ENCODE results near the gene RCAN2.

RCAN2 gene

GRCh38 chr6:46526607-46527006 lies 35.4 kb upstream of the RCAN2 start:
- Histone ChIP-seq H3K36me3 (no peaks in the 10 kb centered on the region), H3K4me3 (ENCODE audit: low read depth in 1 of 2, low read length in 1 of 2) (no peak overlapping the region), H3K4me1 (ENCODE audit: control insufficient read depth in 1 of 2, insufficient read depth in 1 of 2, low read depth in 1 of 2, low read length in 1 of 2) (no peaks in the 10 kb centered on the region), H3K27me3 (no peaks in the 10 kb centered on the region), H3K27ac (no peak overlapping the region), H3K9me3 (no peaks in the 10 kb centered on the region)
- TF ChIP-seq, protein P1, sequence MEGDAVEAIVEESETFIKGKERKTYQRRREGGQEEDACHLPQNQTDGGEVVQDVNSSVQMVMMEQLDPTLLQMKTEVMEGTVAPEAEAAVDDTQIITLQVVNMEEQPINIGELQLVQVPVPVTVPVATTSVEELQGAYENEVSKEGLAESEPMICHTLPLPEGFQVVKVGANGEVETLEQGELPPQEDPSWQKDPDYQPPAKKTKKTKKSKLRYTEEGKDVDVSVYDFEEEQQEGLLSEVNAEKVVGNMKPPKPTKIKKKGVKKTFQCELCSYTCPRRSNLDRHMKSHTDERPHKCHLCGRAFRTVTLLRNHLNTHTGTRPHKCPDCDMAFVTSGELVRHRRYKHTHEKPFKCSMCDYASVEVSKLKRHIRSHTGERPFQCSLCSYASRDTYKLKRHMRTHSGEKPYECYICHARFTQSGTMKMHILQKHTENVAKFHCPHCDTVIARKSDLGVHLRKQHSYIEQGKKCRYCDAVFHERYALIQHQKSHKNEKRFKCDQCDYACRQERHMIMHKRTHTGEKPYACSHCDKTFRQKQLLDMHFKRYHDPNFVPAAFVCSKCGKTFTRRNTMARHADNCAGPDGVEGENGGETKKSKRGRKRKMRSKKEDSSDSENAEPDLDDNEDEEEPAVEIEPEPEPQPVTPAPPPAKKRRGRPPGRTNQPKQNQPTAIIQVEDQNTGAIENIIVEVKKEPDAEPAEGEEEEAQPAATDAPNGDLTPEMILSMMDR (IDR thresholded peaks at IDR 0.05): no peak

DNA sequence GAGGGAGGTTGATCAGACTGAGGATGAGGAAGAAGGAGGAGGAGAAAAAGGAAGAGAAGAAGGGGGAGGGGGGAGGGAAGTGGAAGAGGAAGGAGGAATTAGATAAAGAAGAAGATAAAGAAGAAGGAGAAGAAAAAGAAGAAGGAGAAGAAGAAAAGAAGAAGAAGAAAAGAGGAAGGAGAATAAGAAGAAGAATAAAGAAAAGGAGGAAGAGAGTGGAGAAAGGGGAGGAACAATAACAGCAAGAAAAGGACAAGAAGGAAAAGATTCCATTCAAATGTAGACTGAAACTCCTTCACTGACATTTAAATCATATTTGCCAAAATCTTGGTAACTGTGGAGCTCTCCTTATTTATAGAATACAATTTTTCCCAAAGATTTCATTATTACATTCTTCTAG lies 34.3 kb upstream of the RCAN2 start:
- Histone ChIP-seq H3K4me1 (ENCODE audit: control insufficient read depth in 1 of 2, insufficient read depth in 1 of 2, low read depth in 1 of 2, low read length in 1 of 2) (no peaks in the 10 kb centered on the region), H3K27me3 (no peaks in the 10 kb centered on the region), H3K9me3 (no peaks in the 10 kb centered on the region), H3K4me3 (ENCODE audit: low read depth in 1 of 2, low read length in 1 of 2) (no peak overlapping the region), H3K36me3 (no peaks in the 10 kb centered on the region), H3K27ac (no peak overlapping the region)
- TF ChIP-seq, protein P1 (IDR thresholded peaks at IDR 0.05): no peak

GRCh38 chr6:46521464-46521971 lies 30.3 kb upstream of the RCAN2 start:
- no peak overlapping the region for H3K4me3 ChIP-seq (ENCODE audit: low read depth in 1 of 2, low read length in 1 of 2)
- no peaks in the 10 kb centered on the region for H3K4me1 ChIP-seq (ENCODE audit: control insufficient read depth in 1 of 2, insufficient read depth in 1 of 2, low read depth in 1 of 2, low read length in 1 of 2)
- no peaks in the 10 kb centered on the region for H3K9me3 ChIP-seq
- no peak overlapping the region for H3K27ac ChIP-seq
- TF ChIP-seq, protein P1 (IDR thresholded peaks at IDR 0.05): no peak
- H3K27me3 ChIP-seq: no peaks in the 10 kb centered on the region
- no peaks in the 10 kb centered on the region for H3K36me3 ChIP-seq

DNA sequence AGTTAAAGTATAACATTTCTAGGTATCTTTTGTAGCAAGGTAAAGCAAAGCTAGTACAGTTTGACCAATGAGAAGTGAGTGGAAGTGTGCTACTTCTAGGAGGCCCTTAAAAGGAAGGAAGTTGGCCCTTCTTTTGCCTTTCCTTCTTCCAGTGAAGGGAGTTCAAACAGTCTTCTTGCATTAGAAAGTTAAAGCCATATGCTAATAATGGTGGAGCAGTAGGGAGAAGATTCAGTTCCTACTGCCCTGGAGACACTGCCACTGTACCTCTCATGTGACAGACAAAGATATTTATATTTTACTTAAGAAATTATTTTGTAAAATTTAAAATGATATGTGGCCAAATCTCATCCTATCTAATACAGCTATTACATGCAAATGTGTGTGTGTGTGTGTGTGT lies 26.0 kb upstream of the RCAN2 start:
- no peaks in the 10 kb centered on the region for H3K4me1 ChIP-seq (ENCODE audit: control insufficient read depth in 1 of 2, insufficient read depth in 1 of 2, low read depth in 1 of 2, low read length in 1 of 2)
- H3K9me3 ChIP-seq: no peaks in the 10 kb centered on the region
- H3K4me3 ChIP-seq (ENCODE audit: low read depth in 1 of 2, low read length in 1 of 2): no peak overlapping the region
- no peaks in the 10 kb centered on the region for H3K27me3 ChIP-seq
- TF ChIP-seq, protein P1 (IDR thresholded peaks at IDR 0.05): no peak
- H3K27ac ChIP-seq: no peak overlapping the region
- no peaks in the 10 kb centered on the region for H3K36me3 ChIP-seq

- Histone ChIP-seq H3K4me3 (ENCODE audit: low read depth in 1 of 2, low read length in 1 of 2) (no peak overlapping the region), H3K27me3 (no peaks in the 10 kb centered on the region), H3K9me3 (no peaks in the 10 kb centered on the region), H3K27ac (no peak overlapping the region), H3K4me1 (ENCODE audit: control insufficient read depth in 1 of 2, insufficient read depth in 1 of 2, low read depth in 1 of 2, low read length in 1 of 2) (no peaks in the 10 kb centered on the region), H3K36me3 (no peaks in the 10 kb centered on the region)
- TF ChIP-seq, protein P1 (IDR thresholded peaks at IDR 0.05): no peak
Observed at GRCh38 chr6:46513533-46513932, 22.3 kb upstream of the RCAN2 start.

DNA sequence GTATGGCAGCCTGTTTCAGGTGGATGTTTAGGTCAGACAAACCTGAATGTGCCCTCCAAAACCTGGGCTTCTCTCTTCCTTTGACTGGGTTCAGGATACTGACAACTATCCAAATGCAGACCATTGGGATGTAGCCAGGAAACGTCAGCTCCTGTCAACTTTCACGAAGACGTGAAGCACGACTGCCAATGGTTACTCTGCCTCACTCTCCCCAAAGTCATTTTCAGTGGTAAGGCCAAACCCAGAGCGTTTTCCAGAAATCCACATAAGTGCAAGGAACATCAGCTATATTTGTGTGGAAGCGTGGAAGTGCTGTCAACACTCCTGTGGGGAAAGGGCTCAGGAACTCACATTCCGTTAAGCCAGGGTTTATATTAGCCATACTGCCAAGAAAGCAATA lies 20.1 kb upstream of the RCAN2 start:
- Histone ChIP-seq H3K27ac (no peak overlapping the region), H3K9me3 (no peaks in the 10 kb centered on the region), H3K27me3 (no peaks in the 10 kb centered on the region), H3K4me3 (ENCODE audit: low read depth in 1 of 2, low read length in 1 of 2) (no peak overlapping the region), H3K4me1 (ENCODE audit: control insufficient read depth in 1 of 2, insufficient read depth in 1 of 2, low read depth in 1 of 2, low read length in 1 of 2) (no peaks in the 10 kb centered on the region), H3K36me3 (no peaks in the 10 kb centered on the region)
- TF ChIP-seq, protein P1 (IDR thresholded peaks at IDR 0.05): no peak
